ENCODE data around the gene SDR42E2. TPM values are rescaled to one million over a fixed set of nuclear protein-coding genes. Genes with fewer than 3 reads are reported as not detected.

Gene SDR42E2
- total and polyA plus RNA-seq, 2 of the 4 experiments (the other 2 are of a cell fraction): not detected

DNA sequence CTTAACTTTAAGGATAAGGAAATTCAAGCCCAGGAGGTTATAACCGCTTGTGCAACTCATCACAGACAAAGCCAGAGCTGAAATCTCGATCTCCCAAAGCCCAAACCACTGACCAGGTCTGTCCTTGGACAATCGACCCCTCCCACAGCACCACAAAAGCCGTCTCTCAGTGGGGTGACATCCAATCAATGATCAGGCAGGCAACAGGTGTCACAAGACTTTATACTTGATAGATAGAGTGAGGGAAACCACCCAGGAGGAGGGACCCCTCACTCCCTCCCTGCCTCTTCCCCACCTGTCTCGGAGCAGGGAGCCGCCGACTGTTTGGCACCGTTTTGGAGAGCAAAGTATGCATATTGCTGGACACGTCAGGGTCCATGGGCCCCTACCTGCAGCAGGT is 14.5 kb upstream of the SDR42E2 start:
- no peak overlapping the region for H2BK120ac ChIP-seq (ENCODE audit: low read depth, low read length)
- dilution Hi-C loops (cut with HindIII; ENCODE audit: low sequenced_read_pairs, unreplicated experiment) (no loop called here), in situ Hi-C loops (cut with MboI; ENCODE audit: low sequenced_read_pairs) (loop anchor here (5.0 kb wide), 1 partner anchor 34 kb away; no protein-coding TSS in a partner anchor), intact Hi-C loops (cut with micrococcal nuclease) (no loop called here)
- H3K27me3 ChIP-seq (ENCODE audit: control insufficient read depth, insufficient read depth, low read length): peaks cover 17% of the 10 kb centered on the region; the same call in 1 of the 2 replicates
- H3K9me3 ChIP-seq (ENCODE audit: control insufficient read depth, insufficient read depth, low read length): no peaks in the 10 kb centered on the region
- H4K20me1 ChIP-seq (ENCODE audit: insufficient read depth, low read length): no peaks in the 10 kb centered on the region
- H3K4me1 ChIP-seq (ENCODE audit: control insufficient read depth, insufficient read depth, low read length): no peaks in the 10 kb centered on the region
- H3K18ac ChIP-seq (ENCODE audit: low read depth, low read length): no peak overlapping the region
- no peak overlapping the region for H3K14ac ChIP-seq (replicated peaks; ENCODE audit: low read depth, low read length)
- H3K9ac ChIP-seq (ENCODE audit: low read depth, low read length): no peak overlapping the region
- no peaks in the 10 kb centered on the region for H3K79me1 ChIP-seq (ENCODE audit: low read depth in 1 of 2, low read length in 2 of 2)
- H4K8ac ChIP-seq (ENCODE audit: low read depth in 2 of 2, low read length in 2 of 2): no peak overlapping the region
- no peaks in the 10 kb centered on the region for H3K9me1 ChIP-seq (ENCODE audit: insufficient read depth, low read length)
- no peaks in the 10 kb centered on the region for H3K36me3 ChIP-seq (ENCODE audit: control insufficient read depth, insufficient read depth, low read length)
- H2AFZ ChIP-seq (replicated peaks; ENCODE audit: low read length, poor library complexity): no peak overlapping the region
- no peak overlapping the region for H2BK15ac ChIP-seq (ENCODE audit: low read depth, low read length)
- no peak overlapping the region for H3K23ac ChIP-seq (ENCODE audit: low read depth, low read length)
- WGBS, 2 experiments (ENCODE audit: extremely low coverage in 2 of 2, insufficient read length in 1 of 2): no CpG with 5 or more reads among the region's 9 CpGs
- TF ChIP-seq CEBPB (IDR thresholded peaks at IDR 0.05; ENCODE audit: low read depth, low read length) (no peak), RCOR1 (IDR thresholded peaks at IDR 0.05; ENCODE audit: insufficient replicate concordance, low read length) (no peak), RAD21 (IDR thresholded peaks at IDR 0.05; ENCODE audit: low read length) (no peak), MXI1 (IDR thresholded peaks at IDR 0.05; ENCODE audit: borderline replicate concordance, low read depth, low read length) (no peak), NFE2L2 (IDR thresholded peaks at IDR 0.05; ENCODE audit: low read depth, low read length) (no peak), RFX5 (IDR thresholded peaks at IDR 0.05; ENCODE audit: low read depth, low read length) (no peak), POLR2A (IDR thresholded peaks at IDR 0.05; ENCODE audit: low read depth, low read length) (no peak), CHD1 (IDR thresholded peaks at IDR 0.05; ENCODE audit: low read depth, low read length) (no peak), MAZ (IDR thresholded peaks at IDR 0.05; ENCODE audit: borderline replicate concordance, low read depth, low read length) (no peak), SMC3 (IDR thresholded peaks at IDR 0.05; ENCODE audit: low read depth, low read length) (no peak), BHLHE40 (IDR thresholded peaks at IDR 0.05; ENCODE audit: low read depth, low read length) (no peak), MAFK (IDR thresholded peaks at IDR 0.05; ENCODE audit: low read depth, low read length) (no peak), FOS (IDR thresholded peaks at IDR 0.05; ENCODE audit: low read depth, low read length) (no peak)
- TF ChIP-seq, protein P1, sequence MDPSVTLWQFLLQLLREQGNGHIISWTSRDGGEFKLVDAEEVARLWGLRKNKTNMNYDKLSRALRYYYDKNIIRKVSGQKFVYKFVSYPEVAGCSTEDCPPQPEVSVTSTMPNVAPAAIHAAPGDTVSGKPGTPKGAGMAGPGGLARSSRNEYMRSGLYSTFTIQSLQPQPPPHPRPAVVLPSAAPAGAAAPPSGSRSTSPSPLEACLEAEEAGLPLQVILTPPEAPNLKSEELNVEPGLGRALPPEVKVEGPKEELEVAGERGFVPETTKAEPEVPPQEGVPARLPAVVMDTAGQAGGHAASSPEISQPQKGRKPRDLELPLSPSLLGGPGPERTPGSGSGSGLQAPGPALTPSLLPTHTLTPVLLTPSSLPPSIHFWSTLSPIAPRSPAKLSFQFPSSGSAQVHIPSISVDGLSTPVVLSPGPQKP (IDR thresholded peaks at IDR 0.05; ENCODE audit: borderline replicate concordance, low read depth, low read length): no peak
- TF ChIP-seq, protein P2, sequence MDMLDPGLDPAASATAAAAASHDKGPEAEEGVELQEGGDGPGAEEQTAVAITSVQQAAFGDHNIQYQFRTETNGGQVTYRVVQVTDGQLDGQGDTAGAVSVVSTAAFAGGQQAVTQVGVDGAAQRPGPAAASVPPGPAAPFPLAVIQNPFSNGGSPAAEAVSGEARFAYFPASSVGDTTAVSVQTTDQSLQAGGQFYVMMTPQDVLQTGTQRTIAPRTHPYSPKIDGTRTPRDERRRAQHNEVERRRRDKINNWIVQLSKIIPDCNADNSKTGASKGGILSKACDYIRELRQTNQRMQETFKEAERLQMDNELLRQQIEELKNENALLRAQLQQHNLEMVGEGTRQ (IDR thresholded peaks at IDR 0.05; ENCODE audit: low read depth, low read length): no peak
- TF ChIP-seq, protein P3, sequence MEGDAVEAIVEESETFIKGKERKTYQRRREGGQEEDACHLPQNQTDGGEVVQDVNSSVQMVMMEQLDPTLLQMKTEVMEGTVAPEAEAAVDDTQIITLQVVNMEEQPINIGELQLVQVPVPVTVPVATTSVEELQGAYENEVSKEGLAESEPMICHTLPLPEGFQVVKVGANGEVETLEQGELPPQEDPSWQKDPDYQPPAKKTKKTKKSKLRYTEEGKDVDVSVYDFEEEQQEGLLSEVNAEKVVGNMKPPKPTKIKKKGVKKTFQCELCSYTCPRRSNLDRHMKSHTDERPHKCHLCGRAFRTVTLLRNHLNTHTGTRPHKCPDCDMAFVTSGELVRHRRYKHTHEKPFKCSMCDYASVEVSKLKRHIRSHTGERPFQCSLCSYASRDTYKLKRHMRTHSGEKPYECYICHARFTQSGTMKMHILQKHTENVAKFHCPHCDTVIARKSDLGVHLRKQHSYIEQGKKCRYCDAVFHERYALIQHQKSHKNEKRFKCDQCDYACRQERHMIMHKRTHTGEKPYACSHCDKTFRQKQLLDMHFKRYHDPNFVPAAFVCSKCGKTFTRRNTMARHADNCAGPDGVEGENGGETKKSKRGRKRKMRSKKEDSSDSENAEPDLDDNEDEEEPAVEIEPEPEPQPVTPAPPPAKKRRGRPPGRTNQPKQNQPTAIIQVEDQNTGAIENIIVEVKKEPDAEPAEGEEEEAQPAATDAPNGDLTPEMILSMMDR (conservative IDR thresholded peaks at IDR 0.05; ENCODE audit: low read depth, low read length): no peak
- H3K56ac ChIP-seq (ENCODE audit: extremely low read depth, insufficient read depth, low read length): no peak overlapping the region
- ATAC-seq (ENCODE audit: low read depth) (no peak), DNase-seq (no peak)
- ChIA-PET POLR2A (ENCODE audit: unreplicated experiment) (no interaction called here), CTCF (no interaction called here)
- H2AK9ac ChIP-seq (replicated peaks; ENCODE audit: low read depth, low read length, poor library complexity): no peak overlapping the region
- no peak overlapping the region for H2BK5ac ChIP-seq (ENCODE audit: low read depth, low read length, poor library complexity, severe bottlenecking)
- no peak overlapping the region for H3K4me3 ChIP-seq (ENCODE audit: insufficient read depth, low read depth, low read length)
- H4K5ac ChIP-seq (ENCODE audit: low read depth, low read length): no peak overlapping the region
- no peak overlapping the region for H3K27ac ChIP-seq (ENCODE audit: insufficient read depth, low read length)
- H4K91ac ChIP-seq (ENCODE audit: insufficient read depth, low read depth, low read length): no peak overlapping the region
- no peak overlapping the region for H3K4ac ChIP-seq (ENCODE audit: low read depth, low read length)
- no peak overlapping the region for H3K4me2 ChIP-seq (ENCODE audit: low read depth, low read length)
- H2AK5ac ChIP-seq (ENCODE audit: low read depth, low read length): no peak overlapping the region
- H2BK20ac ChIP-seq (ENCODE audit: low read depth, low read length): no peak overlapping the region
- BruUV-seq (replicated peaks): no TSS peak

All from IMR-90 (cell line).